Activated naive CD8-positive, alpha-beta T cell treated with anti-CD3 and anti-CD28 coated beads, Interleukin-2, amount 50 U/mL, for 24 hours (primary cell): ENCODE measurements around the gene USP8.
"Not testable (repeated sequence)": the region's sequence is repeated elsewhere in the genome, so short reads cannot be mapped to it uniquely, and the experiment has no call there.

Source experiments
- ATAC-seq: fragments of 150-1000 bp; cut with Tn5 transposase; one replicate; pipeline ENCODE4 v1.10.0; 2021
- DNase-seq: peaks from one replicate; pipeline ENCODE4 v3.0.0; 2021
- H3K27ac Mint-ChIP-seq: one replicate; pipeline ENCODE4 v1.8.0; 2021; ENCODE audit warnings: mild to moderate bottlenecking, mixed read lengths
- H3K27me3 Mint-ChIP-seq: one replicate; pipeline ENCODE4 v1.8.0; 2021; ENCODE audit warnings: mixed read lengths
- H3K36me3 Mint-ChIP-seq: one replicate; pipeline ENCODE4 v1.8.0; 2021; ENCODE audit warnings: low read depth, mixed read lengths
- H3K4me1 Mint-ChIP-seq: one replicate; pipeline ENCODE4 v1.8.0; 2021; ENCODE audit warnings: mixed read lengths
- H3K4me3 Mint-ChIP-seq: one replicate; pipeline ENCODE4 v1.8.0; 2021; ENCODE audit warnings: mild to moderate bottlenecking, moderate library complexity, mixed read lengths
- H3K9me3 Mint-ChIP-seq: one replicate; pipeline ENCODE4 v1.8.0; 2021; ENCODE audit warnings: mixed read lengths

The USP8 gene

DNA sequence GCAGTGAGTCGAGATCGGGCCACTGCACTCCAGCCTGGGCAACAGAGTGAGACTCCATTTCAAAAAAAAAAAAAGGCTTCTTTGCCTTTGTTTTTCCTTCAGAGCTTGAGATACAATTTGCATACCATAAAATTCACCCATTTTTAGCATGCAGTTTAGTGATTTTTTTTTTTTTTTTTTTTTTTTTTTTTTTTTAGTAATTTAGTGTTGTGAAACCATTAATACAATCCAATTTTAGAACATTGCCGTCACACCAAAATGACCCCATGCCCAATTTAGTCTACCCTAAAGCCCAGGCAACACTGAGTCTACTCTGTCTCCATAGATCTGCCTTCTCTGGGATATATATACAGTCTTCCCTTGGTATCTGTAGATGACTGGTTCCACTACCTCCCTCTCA, 61.2 kb downstream of the USP8 start:
- Mint-ChIP-seq H3K27me3 (no peaks in the 10 kb centered on the region), H3K4me3 (no peak overlapping the region), H3K9me3 (no peaks in the 10 kb centered on the region), H3K27ac (no peak overlapping the region), H3K36me3 (peaks cover 59% of the 10 kb centered on the region), H3K4me1 (peaks cover 34% of the 10 kb centered on the region)
- ATAC-seq (no peak), DNase-seq (no peak)

GRCh38 chr15:50487287-50487686, 63.1 kb downstream of the USP8 start:
- no peak overlapping the region for H3K4me3 Mint-ChIP-seq
- DNase-seq = peak; percentile 10
- H3K27me3 Mint-ChIP-seq = no peaks in the 10 kb centered on the region
- peak; percentile 90 for ATAC-seq
- H3K27ac Mint-ChIP-seq = peak overlapping the region; percentile 69
- peaks cover 29% of the 10 kb centered on the region for H3K4me1 Mint-ChIP-seq
- H3K9me3 Mint-ChIP-seq = no peaks in the 10 kb centered on the region
- H3K36me3 Mint-ChIP-seq = peaks cover 54% of the 10 kb centered on the region

DNA sequence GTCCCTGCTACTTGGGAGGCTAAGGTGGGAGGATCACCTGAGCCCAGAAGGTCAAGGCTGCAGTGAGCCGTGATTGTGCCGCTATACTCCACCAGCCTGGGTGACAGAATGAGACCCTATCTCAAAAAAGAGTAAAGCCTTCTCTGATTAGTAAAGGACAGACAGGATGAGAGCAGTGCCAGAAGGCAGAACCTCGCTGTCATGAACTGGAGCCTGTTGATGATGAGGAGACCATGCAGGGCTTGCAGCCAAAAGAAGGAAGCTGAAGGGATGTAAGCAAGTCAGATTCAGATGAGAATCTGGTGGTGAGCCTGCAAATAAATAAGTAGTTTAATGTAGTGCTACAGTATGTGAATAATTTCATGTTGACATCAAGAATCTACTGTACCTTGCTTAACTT, 69.4 kb downstream of the USP8 start:
- H3K9me3 Mint-ChIP-seq = no peaks in the 10 kb centered on the region
- H3K4me1 Mint-ChIP-seq = no peaks in the 10 kb centered on the region
- DNase-seq (no peak), ATAC-seq (no peak)
- H3K27me3 Mint-ChIP-seq = no peaks in the 10 kb centered on the region
- H3K36me3 Mint-ChIP-seq = peaks cover 58% of the 10 kb centered on the region
- H3K27ac Mint-ChIP-seq = no peak overlapping the region
- H3K4me3 Mint-ChIP-seq = no peak overlapping the region

DNA sequence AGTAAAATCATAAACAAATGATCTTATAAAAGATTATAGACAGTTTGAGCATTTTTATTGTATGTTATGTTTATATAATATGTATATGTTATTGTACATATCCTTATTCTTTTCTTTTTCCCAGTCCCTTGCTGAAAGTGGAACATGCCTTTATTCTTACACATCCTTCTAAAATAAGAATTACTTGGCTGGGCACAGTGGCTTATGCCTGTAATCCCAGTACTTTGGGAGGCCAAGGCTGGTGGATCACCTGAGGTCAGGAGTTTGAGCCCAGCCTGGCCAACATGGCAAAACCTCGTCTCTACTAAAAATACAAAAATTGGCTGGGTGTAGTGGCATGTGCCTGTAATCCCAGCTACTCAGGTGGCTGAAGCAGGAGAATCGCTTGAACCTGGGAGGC, 70.3 kb downstream of the USP8 start:
- DNase-seq, H3K27ac Mint-ChIP-seq, H3K4me3 Mint-ChIP-seq, H3K4me1 Mint-ChIP-seq, H3K9me3 Mint-ChIP-seq, ATAC-seq, H3K27me3 Mint-ChIP-seq: not testable (repeated sequence)
- H3K36me3 Mint-ChIP-seq = peaks cover 59% of the 10 kb centered on the region

DNA sequence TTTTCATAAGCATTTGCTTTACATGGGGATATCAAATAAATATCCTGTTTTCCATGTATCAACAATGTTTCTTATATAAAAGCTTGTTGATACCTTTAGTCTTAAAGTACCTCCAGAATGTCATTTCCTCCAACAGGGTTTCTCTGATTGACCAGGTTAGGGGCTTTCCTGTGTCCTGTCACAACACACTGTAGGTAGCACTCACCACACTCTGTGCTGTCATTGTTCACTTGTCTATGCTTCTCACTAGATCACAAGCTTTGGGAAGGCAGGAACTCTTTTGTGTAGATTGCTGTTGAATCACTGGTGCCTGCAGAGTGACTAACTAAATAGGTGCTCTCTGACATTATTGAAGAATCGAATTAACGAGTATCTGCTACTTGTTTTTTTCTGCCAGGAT, 72.5 kb downstream of the USP8 start:
- DNase-seq (no peak), ATAC-seq (peak; percentile 69)
- Mint-ChIP-seq H3K4me3 (no peak overlapping the region), H3K9me3 (no peaks in the 10 kb centered on the region), H3K4me1 (peaks cover 2% of the 10 kb centered on the region), H3K27ac (peak overlapping the region; percentile 27), H3K27me3 (no peaks in the 10 kb centered on the region), H3K36me3 (peaks cover 56% of the 10 kb centered on the region)

DNA sequence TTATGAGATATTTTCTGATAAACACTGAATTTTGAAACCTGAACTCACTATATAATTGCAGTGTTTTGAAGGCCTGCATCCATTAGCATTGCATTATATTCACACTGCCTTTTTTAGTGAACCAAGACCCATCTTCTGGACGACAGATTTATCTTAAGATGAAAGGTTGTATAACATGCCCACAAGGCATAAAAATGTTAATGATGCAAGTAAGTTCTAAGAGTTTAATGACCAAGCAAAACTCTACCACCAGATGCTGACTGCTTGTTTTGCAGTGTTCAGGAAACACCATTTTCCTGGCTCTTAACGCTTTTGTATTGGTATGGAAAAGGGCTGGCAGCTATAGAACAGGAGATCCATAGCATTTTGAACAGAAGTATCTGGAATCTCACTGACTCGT, 76.1 kb downstream of the USP8 start:
- Mint-ChIP-seq H3K4me1 (peaks cover 2% of the 10 kb centered on the region), H3K27me3 (no peaks in the 10 kb centered on the region), H3K9me3 (no peaks in the 10 kb centered on the region), H3K27ac (no peak overlapping the region), H3K4me3 (no peak overlapping the region), H3K36me3 (peaks cover 42% of the 10 kb centered on the region)
- ATAC-seq (no peak), DNase-seq (no peak)

DNA sequence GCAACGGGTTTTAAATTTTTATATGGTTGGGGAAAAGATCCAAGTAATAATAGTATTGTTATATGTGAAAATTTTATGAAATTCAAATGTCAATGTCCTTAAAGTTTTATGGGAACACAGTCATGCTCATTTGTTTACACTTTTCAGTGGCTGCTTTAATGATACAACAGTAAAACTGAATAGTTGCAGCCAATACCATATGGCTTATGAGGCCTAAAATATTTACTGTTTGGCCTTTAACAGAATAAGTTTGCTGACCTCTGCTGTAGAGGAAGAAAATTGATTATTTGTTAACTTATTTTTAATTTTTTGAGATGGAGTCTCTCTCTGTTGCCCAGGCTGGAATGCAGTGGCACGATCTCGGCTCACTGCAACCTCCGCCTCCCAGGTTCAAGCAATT, 77.6 kb downstream of the USP8 start:
- H3K4me3 Mint-ChIP-seq = no peak overlapping the region
- no peak for ATAC-seq
- no peak overlapping the region for H3K27ac Mint-ChIP-seq
- H3K4me1 Mint-ChIP-seq = peaks cover 2% of the 10 kb centered on the region
- H3K9me3 Mint-ChIP-seq = no peaks in the 10 kb centered on the region
- peaks cover 31% of the 10 kb centered on the region for H3K36me3 Mint-ChIP-seq
- DNase-seq = no peak
- H3K27me3 Mint-ChIP-seq = no peaks in the 10 kb centered on the region

DNA sequence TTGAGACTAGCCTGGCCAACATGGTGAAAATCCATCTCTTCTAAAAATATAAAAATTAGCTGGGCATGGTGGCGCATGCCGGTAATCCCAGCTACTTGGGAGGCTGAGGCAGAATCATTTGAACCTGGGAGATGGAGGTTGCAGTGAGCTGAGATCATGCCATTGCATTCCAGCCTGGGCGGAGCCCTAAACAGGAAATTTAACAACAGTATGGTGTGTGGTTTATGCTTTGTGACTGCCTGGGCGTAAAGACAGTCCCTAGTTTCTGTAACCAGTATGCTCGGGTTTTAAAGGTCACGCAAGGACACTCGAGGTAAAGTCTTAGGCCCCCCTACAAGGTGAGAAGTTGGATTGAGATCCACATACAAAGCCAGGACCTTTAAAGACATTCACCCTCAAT, 78.9 kb downstream of the USP8 start:
- no peak overlapping the region for H3K4me3 Mint-ChIP-seq
- peaks cover 25% of the 10 kb centered on the region for H3K36me3 Mint-ChIP-seq
- H3K4me1 Mint-ChIP-seq = peaks cover 2% of the 10 kb centered on the region
- H3K27me3 Mint-ChIP-seq = no peaks in the 10 kb centered on the region
- H3K9me3 Mint-ChIP-seq = no peaks in the 10 kb centered on the region
- H3K27ac Mint-ChIP-seq = no peak overlapping the region
- ATAC-seq (no peak), DNase-seq (no peak)

DNA sequence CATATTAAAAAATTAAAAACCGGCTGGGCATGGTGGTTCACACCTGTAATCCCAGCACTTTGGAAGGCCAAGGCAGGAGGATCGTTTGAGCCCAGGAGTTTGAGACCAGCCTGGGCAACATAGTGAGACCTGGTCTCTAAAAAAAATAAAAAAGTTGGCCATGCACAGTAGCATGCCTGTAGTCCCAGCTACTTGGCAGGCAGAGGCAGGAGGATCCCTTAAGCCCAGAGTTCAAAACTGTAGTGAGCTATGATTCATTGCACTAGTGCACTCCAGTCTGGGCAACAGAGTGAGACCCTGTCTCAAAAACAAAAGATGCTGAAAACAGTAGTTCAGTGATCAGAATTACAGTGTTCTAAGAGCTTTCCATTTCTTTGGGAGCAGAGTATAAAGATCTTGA, 81.5 kb downstream of the USP8 start:
- not testable (repeated sequence) for H3K27me3 Mint-ChIP-seq, H3K27ac Mint-ChIP-seq, H3K9me3 Mint-ChIP-seq, H3K4me1 Mint-ChIP-seq, H3K36me3 Mint-ChIP-seq, DNase-seq, ATAC-seq, H3K4me3 Mint-ChIP-seq

DNA sequence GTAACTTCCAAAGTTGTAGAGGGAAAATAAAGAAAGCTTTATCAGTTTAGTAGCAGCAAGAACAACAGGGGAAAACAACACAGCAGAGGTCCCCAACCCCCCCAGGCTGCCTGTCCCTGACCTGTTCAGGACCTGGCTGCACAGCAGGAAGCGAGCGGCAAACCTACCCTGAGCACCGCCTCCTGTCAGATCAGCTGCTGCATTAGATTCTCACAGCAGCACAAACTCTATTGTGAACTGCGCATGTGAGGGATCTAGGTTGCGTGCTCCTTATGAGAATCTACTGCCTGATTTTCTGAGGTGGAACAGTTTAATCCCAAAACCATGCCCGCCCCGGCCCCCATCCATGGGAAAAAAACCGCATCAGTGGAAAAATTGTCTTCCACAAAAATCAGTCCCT, 81.9 kb downstream of the USP8 start:
- no peak overlapping the region for H3K27ac Mint-ChIP-seq
- ATAC-seq = no peak

DNA sequence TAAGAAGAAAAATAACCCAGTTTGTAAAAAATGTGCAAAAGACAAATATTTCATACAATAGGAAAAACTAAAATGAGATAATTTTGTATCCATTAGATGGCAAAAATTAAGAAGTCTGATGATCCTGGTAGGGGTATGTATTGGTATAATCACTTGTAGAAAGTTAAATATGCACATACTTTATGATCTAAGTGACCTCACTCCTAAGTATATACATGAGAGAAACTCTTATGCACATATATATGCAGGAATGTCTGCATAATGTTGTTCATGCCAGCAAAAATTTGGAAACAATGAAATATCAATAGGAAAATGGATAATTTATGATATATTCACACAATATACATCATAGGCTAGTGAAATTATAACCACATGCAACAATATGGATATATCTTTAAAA, 88.8 kb downstream of the USP8 start:
- Mint-ChIP-seq H3K27me3 (no peaks in the 10 kb centered on the region), H3K27ac (no peak overlapping the region), H3K4me1 (no peaks in the 10 kb centered on the region), H3K4me3 (no peak overlapping the region), H3K9me3 (peaks cover 4% of the 10 kb centered on the region), H3K36me3 (no peaks in the 10 kb centered on the region)
- DNase-seq = no peak
- no peak for ATAC-seq

More for the DNA sequence above, 81.9 kb downstream of the USP8 start:
- Mint-ChIP-seq H3K4me3 (no peak overlapping the region), H3K4me1 (no peaks in the 10 kb centered on the region), H3K27me3 (no peaks in the 10 kb centered on the region), H3K36me3 (peaks cover 6% of the 10 kb centered on the region), H3K9me3 (no peaks in the 10 kb centered on the region)
- no peak for DNase-seq

DNA sequence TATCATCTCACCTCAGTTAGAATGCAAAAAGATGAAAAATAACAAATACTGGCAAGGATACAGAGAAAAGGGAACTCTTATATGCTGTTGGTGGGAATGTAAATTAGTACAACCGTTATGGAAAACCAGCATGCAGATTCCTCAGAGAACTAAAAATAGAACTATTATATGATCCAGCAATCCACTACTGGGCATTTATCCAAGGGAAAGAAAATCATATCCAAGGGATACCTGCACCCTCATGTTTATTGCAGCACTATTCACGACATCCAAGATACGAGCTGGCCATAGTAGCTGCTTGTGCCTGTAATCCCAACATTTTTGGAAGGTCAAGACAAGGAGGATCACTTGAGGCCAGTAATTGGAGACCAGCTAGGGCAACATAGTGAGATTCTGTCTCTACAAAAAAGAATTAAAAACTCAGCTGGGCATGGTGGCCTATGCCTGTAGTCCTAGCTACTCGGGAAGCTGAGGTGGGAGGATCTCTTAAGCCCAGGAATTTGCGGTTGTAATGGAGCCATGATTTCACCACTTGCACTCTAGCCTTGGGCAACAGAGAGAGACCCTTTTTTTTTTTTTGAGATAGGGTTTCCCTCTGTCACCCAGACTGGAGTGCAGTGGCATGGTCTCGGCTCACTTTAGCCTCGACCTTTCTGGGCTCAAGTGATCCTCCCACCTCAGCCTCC, 95.7 kb downstream of the USP8 start:
- DNase-seq = no peak
- Mint-ChIP-seq H3K36me3 (peaks cover 4% of the 10 kb centered on the region), H3K4me3 (no peak overlapping the region), H3K27me3 (no peaks in the 10 kb centered on the region), H3K27ac (no peak overlapping the region), H3K4me1 (no peaks in the 10 kb centered on the region), H3K9me3 (peaks cover 8% of the 10 kb centered on the region)
- no peak for ATAC-seq

GRCh38 chr15:50523851-50524251, 99.6 kb downstream of the USP8 start:
- Mint-ChIP-seq H3K4me1 (no peaks in the 10 kb centered on the region), H3K9me3 (no peaks in the 10 kb centered on the region), H3K4me3 (no peak overlapping the region), H3K27me3 (no peaks in the 10 kb centered on the region), H3K36me3 (no peaks in the 10 kb centered on the region), H3K27ac (no peak overlapping the region)
- DNase-seq = no peak
- ATAC-seq = no peak

DNA sequence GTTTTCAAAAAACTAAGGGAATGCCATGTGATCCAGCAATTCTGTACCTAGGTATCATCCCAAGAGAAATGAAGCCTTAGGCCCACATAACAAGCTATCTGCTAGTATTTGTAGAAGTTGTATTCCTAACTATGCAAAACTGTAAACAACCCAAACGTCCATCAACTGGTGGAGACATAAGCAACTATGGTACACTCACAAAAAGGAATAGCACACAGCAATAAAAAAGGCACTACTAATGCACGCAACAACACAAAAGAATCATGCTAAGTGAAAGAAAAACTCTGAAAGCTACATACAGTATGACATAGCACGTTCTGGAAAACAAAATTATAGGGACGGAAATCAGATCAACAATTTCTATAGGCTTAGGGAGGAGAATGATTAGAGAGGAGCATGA, 107.0 kb downstream of the USP8 start:
- ATAC-seq (no peak), DNase-seq (no peak)
- Mint-ChIP-seq H3K36me3 (no peaks in the 10 kb centered on the region), H3K27ac (peak overlapping the region; percentile 8), H3K4me1 (peaks cover 24% of the 10 kb centered on the region), H3K4me3 (no peak overlapping the region), H3K27me3 (no peaks in the 10 kb centered on the region), H3K9me3 (no peaks in the 10 kb centered on the region)

DNA sequence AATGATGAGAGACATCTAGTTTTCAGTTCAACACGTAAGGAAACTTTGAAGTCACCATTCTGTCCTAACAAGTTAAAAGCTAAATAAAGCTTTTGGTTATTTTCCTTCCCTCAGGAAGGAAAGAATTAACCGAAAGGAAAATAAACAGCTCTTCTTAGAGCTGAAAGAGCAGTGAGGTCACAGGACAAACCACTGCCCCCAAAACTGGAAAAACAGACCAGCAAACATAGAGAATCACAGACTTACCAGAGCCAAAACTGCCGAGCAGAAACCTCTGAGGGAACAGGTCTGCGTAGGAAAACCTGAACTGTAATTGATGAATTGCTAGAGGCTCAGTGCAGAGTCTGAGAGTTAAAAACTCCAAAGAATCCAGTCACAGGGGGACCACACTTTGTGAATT, 107.6 kb downstream of the USP8 start:
- H3K27me3 Mint-ChIP-seq = no peaks in the 10 kb centered on the region
- DNase-seq (no peak), ATAC-seq (peak; percentile 76)
- no peak overlapping the region for H3K4me3 Mint-ChIP-seq
- H3K9me3 Mint-ChIP-seq = no peaks in the 10 kb centered on the region
- peak overlapping the region; percentile 8 for H3K27ac Mint-ChIP-seq
- no peaks in the 10 kb centered on the region for H3K36me3 Mint-ChIP-seq
- peaks cover 24% of the 10 kb centered on the region for H3K4me1 Mint-ChIP-seq

GRCh38 chr15:50542887-50543210, 118.6 kb downstream of the USP8 start:
- no peak for ATAC-seq
- no peak for DNase-seq
- Mint-ChIP-seq H3K4me3 (no peak overlapping the region), H3K36me3 (no peaks in the 10 kb centered on the region), H3K27ac (no peak overlapping the region), H3K4me1 (no peaks in the 10 kb centered on the region), H3K27me3 (no peaks in the 10 kb centered on the region), H3K9me3 (no peaks in the 10 kb centered on the region)
